GM19351 (cell line): ENCODE measurements around the gene FAM107A.

Source experiments
- ATAC-seq: cut with Tn5 transposase; IDR thresholded peaks from one replicate; pipeline ENCODE4 v1.9.1; 2021; ENCODE audit warnings: mild to moderate bottlenecking, moderate library complexity; ENCODE audit not compliant: unreplicated experiment

Gene FAM107A, protein sequence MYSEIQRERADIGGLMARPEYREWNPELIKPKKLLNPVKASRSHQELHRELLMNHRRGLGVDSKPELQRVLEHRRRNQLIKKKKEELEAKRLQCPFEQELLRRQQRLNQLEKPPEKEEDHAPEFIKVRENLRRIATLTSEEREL

DNA sequence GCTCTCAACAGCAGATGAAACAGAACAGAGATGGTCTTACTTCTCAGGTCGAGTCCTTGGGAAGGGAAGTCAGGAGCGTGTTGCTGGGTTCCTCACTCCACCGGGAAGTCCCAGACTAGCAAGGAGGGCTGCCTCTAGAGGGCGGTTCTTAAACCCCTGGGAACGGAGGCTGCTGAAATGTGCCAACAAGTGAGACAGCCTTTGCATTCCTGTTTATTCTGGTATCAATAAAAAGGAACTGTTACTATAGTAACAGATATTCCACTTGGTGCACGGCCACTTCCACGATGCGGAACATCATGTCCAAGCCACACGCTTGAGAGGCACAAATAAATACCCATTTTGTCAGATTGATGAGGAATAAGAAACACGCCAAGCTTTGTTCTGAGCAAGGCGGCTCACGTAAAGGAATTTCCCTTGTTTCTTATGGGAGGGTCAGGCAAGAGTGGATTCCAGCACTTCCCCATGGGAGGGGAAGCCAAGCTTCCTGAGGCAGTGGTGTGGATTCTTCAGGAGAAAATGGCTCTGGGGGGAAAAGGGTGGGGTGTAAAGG, at the start of gene FAM107A:
Gene FAM107A, minus strand, starts transcription at position 123 of the 553 bp plus-strand sequence. CDS start 7,531 bp downstream, outside the sequence.
- no peak for ATAC-seq

DNA sequence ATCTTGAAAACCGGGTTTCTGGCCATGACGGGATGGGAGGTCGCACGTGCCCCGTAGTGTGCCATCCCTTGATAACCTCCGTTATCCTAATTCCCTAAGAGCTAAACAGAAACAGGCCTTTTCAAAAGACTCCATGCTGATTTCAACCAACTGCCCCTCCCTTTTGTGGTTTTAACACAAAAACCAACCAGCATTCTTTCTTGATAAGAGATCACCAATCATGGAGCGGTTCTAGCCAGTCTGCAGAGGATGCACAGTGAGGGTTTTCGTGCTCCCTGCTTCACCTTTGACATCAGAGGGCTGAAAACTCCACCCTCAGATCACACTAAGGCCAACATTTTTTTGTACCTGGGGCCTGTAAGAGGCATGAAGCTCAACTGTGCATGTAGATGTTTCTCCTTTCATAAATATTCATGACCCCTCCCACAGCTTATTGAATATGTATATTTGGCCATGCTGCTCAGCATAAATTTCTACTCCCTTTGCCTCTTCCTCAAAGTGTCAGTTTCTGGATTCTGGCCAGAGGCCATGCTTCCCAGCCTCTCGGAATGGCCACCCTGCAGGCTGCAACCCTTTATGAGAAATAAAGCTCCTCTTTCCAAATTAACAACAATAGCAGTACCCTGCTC, 48.1 kb upstream of the FAM107A start:
- no peak for ATAC-seq

DNA sequence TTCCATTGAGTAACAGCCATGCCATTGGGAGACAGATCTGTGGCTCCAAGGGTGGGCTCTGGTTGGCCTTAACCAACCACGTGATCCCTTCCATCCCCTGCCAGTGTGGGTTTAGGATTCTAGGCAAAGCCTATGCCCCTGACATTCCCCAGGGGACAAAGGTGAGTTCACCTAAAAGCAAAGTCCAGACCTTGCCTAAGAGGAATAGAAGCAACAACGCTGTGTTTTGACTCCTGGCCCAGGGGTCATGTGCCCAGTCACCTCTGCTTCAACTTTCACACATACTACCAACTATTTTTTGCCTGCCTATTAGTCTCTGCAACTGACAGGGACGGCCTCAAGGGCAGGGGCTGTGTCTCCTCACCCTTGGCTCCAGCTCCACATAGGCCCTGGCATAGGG, 47.4 kb upstream of the FAM107A start:
- no peak for ATAC-seq

DNA sequence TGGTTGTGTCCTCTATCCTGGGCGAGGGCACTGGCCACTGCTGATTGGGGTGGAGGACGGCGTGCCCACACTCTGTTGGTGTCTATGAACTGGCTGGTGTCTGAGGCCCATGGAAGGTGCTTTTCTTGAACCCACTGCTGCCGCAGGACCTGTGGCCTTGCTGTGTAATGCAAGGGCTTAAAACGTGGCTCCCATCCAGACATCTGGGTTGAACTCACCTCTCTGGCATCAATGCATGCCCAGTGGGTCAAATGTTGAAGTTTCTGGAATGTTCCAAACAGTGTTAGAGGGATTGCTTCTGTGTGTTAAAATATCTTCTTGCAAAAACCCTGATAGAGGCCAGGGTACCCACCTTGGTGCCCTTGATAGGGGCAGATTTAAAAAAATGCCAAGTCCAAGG, 46.8 kb upstream of the FAM107A start:
- ATAC-seq = no peak

DNA sequence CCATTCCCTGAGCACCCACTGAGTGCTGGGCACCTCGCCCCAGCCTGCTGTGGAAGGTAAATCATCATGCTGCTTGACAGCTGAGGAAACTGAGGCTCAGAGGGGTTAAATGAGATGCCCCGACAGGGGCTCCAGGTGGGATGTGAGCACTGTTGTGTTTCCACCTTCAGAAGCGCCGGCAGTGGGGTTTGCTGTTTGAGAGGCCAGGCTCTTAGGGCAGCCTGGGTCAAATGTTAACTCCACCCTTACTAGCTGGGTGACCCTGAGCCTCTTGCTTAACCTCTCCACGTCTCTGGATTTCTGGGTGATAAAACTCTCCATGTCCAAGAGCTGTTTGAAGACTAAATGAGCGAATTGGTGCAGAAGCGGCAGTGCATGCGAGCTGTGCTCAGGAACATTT, 46.3 kb upstream of the FAM107A start:
- no peak for ATAC-seq

DNA sequence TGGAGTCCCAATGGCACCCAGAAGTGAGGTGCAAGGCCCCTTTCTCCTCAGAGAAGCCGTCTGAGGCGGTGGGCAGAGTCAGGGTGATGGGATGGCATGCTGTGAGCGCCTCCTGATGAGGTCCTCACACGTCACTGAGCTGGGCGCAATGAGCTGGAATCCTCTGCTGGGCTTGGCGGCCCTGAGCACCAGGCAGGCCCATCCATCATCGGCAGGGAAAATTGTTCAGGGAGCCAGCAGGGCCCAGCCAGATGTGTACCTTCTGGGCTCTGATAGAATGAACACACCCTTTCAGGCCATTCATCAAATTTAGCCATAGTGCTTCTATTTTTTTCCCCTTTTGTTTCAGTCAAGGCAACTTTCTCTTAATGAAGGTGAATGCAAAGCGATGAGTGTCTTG, 45.7 kb upstream of the FAM107A start:
- no peak for ATAC-seq

DNA sequence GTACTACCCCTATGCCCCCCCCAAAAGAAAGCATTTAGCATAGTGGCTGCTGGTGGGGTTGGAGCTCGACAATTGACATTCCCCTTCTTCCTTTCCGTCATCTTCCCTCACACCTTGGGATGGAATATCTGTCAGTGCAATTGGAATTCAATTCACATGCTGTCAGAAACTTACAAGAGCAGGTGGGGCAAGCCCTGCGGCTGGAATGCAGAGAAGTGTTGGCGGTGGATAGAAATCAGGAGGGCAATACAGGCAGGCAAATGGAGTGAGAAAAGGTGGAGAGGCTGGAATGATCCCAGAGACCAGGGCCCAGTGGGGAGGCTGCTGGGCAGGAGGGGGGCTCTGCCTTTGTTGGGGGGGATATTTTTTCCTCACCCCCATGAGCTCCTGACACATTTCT, 45.2 kb upstream of the FAM107A start:
- ATAC-seq = no peak

DNA sequence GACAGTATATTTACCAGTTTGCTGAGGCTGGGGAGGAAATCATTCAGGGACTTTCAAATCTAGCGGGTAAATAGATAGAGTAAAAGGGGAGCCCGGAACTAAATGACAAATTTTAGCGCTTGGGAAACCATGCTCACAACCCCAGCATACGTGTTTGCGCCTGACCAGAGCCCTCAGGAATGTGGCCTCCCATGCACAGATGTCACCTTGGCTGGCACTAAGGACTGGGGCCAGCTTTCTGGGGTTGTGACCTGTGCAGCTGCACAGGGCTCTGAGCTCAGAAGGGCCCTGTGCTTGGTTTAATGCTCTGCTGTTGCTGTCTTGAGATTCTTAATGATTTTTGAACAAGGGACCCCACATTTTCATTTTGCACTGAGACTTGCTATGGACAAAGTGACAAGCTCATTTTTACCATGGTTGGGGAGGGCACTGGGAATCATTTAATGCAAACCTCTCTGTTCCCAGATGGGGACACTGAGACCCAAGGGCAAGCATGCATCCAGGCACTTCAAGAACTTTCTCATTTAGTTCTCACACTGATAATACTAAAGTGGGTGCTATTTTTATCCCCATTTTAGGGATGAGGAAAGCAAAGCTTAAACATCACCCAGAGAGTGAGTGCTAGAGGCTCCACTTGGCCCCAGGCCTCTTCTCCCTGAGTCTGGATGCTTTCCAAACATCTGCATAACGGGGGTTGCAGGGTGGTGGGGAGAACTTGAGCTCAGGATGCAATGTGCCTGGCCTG, 44.1 kb upstream of the FAM107A start:
- no peak for ATAC-seq

DNA sequence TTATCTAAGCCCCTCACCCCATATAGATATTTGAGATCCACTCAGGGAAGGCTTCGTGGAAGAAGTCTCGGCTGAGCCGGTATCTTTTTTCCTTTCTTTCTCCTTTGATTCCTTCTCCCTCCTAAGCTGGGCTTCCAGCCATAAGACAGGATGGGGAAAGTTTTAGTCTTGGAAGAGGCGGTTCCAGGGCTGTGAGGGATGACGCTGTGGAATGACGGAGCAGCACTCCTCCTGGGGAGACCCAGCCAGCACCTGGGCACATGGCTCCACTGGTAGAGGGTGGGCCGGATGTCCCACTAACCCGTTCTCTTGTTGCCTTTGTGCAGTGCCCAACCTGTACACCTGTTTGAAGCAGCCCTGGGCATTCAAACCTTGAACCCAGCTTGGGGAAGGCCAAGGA, 43.2 kb upstream of the FAM107A start:
- no peak for ATAC-seq

DNA sequence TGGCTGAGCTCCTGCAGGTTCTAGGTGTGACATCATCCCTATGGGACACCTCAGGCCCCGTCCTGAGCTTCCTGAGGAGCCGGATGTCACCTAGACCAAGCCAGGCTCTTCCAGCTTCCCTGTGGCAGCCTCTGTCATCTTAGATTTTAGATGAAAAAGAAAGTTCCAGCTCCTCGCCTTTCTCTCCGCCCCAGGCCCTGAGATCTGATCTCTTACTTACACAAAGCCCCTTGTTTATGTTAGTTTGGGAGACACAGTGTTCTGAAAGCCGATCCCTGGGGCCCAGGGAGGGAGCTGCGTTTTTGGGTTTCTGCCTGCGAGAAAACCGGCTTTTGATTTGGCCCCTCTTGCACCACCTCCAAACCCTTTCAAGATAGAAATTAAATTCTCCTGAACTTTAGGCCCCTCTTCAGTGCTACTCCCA, 40.2 kb upstream of the FAM107A start:
- ATAC-seq = no peak

DNA sequence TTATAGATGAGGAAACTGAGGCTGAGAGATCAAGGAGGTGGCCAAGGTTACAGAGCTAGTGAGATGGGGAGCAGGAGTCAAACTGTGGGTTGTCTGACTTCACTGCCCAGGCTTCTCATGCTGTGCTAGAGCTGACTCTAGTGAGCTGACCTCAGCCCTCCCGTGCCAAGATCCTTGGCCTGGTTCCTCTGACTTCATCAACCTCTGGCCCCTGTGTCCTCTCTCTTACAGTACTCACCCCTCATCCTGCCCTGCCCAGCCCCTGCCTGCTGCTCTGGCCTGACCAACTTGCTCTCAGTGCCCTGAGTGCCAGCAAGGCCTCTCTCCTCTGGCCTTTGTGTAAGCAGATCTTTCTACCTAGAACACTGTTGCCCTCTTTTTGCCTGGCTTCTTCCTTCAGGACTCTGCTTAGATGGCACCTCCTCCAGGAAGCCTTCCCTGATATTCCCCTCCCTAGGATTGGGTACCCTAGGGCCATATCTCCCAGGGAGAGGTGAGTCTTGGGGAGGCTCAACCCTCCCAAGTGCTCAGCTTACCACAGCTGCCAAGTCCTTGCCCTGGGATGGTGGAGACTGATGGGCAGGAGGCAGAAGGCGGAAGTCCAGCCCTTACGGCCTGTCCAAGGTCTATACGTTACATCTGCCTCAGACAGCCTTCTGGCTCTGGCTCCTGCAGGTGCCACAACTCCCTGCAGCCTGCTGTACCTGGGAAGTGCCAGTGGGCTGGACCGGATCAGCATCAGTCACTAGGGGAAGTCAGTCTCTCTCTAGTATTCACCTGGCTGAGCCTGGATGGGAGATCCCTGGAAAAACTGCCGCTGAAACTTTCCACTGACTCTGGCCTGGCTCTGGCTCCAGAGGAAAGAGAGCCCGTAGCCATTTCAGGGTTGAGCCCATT, 36.3 kb upstream of the FAM107A start:
- ATAC-seq = no peak

DNA sequence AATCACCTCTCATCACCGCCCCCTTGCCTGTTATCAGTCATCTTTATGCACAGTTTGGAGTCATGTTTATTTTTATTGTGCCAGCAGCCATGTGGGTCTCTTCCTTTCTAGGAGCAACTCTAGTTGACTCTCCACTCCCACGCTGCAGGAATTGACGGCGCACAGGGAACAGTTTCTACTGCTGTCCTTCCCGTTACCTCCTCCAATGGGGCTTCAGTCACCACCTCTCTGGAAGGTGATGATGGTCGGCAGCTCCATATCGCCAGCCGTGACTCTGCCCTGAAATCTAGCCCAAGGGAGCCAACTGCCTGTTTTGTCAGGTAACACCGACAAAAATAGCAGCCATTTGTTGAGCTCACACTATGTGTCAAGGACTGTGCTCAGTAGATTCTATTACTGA, 35.6 kb upstream of the FAM107A start:
- ATAC-seq = no peak

DNA sequence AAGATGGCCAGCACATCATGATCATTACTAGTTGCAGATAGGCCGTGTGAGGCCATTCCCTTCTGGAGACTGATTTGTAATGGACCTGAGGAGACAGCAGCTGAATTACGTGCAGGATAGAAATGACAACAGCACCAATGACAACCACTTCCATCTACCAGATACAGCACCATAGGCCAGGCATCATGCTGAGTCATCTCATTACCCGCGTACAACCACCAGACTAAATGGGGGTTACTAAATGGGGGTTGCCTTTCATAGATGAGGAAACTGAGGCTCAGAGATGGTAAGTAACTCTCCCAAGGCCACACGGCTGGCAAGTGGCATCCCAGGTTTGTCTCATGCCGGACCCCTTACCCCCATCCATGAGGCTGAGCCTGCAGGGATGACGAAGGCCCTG, 32.8 kb upstream of the FAM107A start:
- ATAC-seq = peak; percentile 89

DNA sequence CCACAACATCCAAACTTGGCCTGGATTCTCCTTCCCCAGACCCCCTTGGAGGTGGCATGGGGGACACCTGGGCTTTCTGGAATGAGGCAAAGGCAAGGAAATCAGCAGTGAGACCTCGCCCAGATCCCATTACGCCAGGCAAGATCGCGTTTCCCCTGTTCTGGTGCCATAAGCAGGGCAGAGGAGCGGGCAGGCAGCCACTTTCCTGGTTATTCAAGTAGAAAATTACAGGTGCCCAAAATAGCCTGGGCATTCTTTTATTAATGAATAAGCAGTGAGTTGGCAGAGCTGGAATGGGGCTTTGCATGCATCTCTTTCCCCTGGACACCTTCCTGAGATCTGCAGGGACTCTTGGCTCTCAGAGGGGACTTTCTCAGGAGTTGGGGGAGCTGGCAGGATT, 31.5 kb upstream of the FAM107A start:
- ATAC-seq = no peak

DNA sequence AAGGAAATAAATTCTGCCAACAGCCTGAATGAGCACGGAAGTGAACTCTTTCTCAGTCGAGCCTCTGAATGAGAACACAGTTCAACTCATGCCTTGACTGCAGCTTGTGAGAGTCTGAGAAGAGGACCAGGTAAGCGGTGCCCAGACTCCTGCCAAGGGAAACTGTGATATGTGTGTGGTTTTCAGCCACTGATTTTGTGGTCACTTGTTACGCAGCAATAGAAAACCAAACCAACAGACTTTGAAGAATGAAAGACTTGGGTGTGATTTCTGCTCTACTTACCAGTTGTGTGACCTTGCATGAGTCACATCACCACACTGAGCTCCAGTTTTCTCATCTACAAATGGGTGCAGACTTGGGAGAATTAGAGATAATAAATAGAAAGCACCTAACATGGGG, 30.6 kb upstream of the FAM107A start:
- peak; percentile 39 for ATAC-seq

DNA sequence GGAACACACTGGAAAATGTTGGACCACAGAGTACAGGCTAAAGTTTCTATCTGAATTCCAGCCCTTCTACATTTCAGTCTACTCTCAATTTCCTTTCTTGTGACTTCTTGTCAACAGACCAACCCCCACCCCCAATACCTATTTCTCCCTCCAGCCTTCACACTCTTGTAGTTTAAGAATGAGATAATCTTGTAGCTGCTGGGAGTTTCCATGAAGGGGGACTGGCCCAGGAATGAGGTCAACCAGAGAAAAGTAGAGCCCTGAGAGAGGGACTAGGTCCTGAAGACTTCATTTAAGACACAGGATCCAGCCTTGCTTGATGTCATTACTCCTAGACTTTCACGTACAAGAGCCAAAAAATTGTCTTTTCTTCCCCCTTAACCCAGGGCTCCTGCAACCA, 29.5 kb upstream of the FAM107A start:
- no peak for ATAC-seq

DNA sequence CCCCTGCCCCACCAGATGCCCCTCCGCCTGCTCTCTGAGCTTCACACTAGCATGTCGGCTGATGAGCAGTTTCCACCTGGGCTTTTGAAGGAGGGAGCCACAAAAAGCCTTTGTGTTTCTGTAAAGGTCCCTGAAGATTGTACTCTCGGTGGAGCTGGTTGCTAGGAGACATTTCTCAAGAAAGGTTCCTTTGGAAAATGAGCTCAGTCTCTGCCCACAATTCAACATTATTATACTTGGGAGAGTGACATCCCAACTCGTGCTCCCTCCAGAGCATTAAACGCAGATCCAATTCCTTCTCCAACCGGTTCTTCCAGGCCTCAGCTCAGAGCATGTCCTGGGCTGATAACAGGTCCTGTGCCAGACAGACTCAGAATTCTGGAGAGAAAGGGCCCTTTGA, 26.8 kb upstream of the FAM107A start:
- ATAC-seq = no peak

DNA sequence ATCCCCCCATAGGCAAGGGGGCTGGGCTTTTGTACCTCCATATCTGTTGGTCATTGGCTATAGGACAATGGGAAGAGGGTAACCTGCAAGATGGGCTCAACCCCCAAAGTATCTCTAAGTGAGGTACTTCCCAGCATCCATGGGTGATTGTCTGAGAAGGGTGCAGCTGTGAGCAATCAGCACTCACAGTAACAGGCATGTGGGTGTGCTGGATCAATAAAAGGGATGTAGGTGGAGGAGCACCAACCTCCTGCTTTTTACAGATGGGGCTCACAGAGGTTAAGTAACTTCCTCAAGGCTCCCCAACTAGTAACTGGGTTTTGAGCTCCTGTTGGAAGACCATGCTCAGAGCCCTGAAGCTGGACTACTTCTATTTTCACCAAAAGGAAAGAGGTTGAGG, 26.4 kb upstream of the FAM107A start:
- ATAC-seq = no peak

DNA sequence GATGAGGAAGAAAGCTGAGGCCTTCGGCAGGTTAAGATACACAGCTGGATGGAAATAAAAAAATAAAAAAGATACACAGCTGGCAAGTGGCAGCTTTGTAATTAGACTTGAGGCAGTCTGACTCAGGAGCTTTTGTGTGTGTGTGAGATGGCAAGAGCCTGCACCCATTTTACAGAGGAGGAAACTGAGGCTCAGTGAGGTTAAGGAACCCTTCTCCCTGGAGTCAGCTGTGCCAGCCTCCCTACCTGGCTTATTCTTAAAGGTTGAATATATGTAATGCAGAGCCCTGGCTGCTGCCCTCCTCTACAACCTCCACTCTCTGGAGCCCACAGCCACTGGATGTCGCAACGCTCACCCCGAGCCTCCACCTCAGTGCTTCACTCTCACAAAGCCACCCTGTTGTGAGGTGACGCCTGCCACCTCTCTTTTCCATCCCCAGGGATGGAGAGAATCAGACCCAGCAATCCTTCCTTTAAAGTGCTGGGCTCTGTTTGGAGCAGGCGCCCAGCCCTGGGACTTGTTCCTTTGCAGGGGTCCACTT, 20.6 kb upstream of the FAM107A start:
- no peak for ATAC-seq

DNA sequence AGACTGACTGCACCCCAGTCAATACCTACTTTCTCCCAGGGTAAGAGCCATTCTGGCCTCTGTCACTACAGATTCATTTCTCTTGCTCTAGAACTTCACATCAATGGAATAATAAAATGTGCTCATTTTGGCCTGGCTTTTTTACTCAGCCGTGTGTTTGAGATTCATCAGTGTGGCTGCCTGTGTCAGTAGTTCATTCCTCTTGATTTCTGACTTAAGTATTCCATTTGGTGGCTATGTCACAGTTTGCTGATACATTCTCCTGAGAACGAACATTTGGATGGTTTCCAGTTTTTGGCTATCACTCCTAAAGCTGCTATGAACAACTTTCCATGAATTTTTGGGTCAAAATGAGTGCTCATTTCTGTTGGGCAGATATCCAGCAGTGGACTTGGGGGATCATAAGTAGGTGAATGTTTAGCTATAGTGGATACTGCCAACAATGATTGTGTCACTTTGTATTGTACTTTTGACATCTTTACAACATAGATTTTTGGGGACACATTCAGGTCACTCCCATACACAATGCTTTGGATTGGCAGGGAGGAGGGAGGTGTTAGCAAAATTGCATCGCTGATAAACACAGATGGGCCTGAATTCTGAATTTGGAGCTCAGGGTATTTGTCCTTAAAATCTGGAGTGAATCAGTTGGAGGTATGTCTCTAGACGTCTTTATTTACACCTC, 19.8 kb upstream of the FAM107A start:
- no peak for ATAC-seq
